ENCODE data around the gene AOC2. TPM values are rescaled to one million over a fixed set of nuclear protein-coding genes. Genes with fewer than 3 reads are reported as not detected.

AOC2 gene
- polyA plus RNA-seq (ENCODE audit: insufficient read length in 3 of 3): 1 to 10 TPM in 2 of 3 donors, under 1 TPM in 1; 0.92 to 1.5 (median 1.1) TPM
- long read RNA-seq, donor 1: 0 reads
- long read RNA-seq, donor 2: 0 reads
- long read RNA-seq, donor 3: 0 reads
- long read RNA-seq, donor 4, partial matches to known transcripts: 0 of 1 reads
- long read RNA-seq, donor 4, other reads (novel, unspliced or antisense): 0 of 1 reads
- long read RNA-seq, donor 5: 0 reads
- long read RNA-seq, donor 6: 0 reads
- long read RNA-seq, donor 7: 0 reads
- long read RNA-seq, donor 8: 0 reads
- long read RNA-seq, donor 9, partial matches to known transcripts: 0 of 1 reads
- long read RNA-seq, donor 9, other reads (novel, unspliced or antisense): 0 of 1 reads
- long read RNA-seq, donor 10: 0 reads
- long read RNA-seq, donor 11: 0 reads
- long read RNA-seq, donor 12: 0 reads
- long read RNA-seq, donor 13: 0 reads
- long read RNA-seq, donor 14: 0 reads
- long read RNA-seq, donor 15: 0 reads
- long read RNA-seq, donor 16, partial matches to known transcripts: 0 of 1 reads
- long read RNA-seq, donor 16, other reads (novel, unspliced or antisense): 0 of 1 reads

- no peak for DNase-seq (ENCODE audit: extremely low read depth in 1 of 11, low read depth in 9 of 11, low spot score in 4 of 11)
Measured at GRCh38 chr17:42844271-42844670, at the start of gene AOC2. TSS of gene AOC2 (plus strand) at chr17:42844580. CDS start at chr17:42844627, 47 bp downstream.

DNA sequence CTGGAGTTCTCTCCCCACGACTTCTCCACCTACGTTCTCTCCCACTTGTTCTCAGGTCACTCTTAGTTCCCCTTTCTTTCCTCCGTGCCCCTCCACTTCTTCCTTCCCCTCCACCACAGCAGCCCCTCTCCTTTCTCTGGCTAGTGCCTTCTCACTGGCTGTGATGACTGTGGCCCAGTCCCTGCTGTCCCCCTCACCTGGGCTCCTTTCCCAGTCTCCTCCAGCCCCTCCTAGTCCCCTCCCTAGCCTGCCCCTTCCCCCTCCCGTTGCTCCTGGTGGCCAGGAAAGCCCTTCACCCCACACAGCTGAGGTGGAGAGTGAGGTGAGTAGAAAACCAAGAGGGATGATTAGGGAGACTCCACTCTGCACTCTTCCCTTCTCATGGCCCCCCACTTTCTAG, 49.3 kb upstream of the AOC2 start:
- no peak for DNase-seq (ENCODE audit: extremely low read depth in 1 of 11, low read depth in 9 of 11, low spot score in 4 of 11)

- DNase-seq (ENCODE audit: extremely low read depth in 1 of 11, low read depth in 9 of 11, low spot score in 4 of 11): no peak
Measured at GRCh38 chr17:42795465-42795864, 48.9 kb upstream of the AOC2 start.

- DNase-seq (ENCODE audit: extremely low read depth in 1 of 11, low read depth in 9 of 11, low spot score in 4 of 11): no peak
Measured at GRCh38 chr17:42796066-42796758, 48.2 kb upstream of the AOC2 start.

DNA sequence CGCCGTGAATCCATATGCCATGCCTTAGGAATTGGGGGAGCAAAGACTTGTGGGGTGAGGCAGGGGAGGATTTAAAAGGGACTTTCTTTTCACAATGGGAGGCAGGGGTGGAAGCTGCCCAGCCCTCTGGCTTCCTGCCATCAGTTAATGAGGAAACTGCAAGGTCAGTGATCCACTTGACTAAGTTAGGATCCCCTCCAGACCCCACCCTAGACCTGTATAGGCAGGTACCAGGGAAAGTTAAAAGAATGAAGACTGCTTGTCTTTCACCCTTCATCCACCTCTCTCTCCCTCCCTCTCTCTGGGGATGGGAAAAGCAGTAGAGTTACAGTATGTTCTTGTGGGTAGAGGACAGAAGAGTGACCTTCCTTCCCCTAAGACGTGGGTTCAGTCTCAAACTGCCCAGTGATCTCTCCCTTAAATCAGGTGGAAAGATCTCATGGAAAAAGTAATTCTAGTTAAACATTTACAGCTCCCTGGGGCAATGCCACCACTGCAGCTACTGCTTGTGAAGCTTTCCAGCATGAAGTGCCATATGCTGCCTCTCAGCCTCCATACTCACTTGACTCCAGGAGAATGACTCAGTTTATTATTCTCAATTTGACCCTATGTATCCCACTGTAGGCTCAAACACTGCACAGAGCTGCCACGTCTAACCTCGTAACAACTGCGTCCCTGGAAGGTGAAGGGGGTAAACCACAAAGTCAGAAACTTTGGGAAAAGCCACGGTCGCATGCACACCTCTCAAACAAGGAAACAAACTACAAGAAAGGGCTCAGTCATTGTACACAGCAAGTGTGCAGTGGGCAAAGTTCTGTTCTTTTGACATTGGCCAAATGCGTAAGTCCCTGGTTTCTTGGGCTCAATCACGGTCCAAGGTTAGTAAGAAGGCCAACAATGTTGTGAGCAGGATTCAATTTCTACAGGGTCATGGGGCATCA, 47.0 kb upstream of the AOC2 start:
- DNase-seq (ENCODE audit: extremely low read depth in 1 of 11, low read depth in 9 of 11, low spot score in 4 of 11): peak in 3 of 11 donors; percentile 63 to 68 (median 65)

DNA sequence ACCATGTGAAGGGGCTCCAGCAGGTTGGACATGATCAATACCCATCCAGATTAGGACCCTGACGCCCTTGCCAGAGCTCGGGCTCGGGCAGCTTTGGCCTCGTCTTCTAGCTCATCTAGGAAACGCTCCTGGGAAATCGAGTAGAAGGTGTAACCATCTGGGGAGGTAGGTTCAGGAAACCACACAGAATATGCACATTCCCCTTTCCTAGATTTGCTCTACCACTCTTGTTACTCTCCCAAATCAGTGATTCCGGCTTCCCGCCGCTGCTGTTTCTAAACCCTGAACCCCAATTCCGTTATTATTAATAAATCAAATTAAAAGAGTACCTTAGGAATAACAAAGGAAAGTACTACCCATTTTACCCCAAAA, 46.4 kb upstream of the AOC2 start:
- no peak for DNase-seq (ENCODE audit: extremely low read depth in 1 of 11, low read depth in 9 of 11, low spot score in 4 of 11)

- DNase-seq (ENCODE audit: extremely low read depth in 1 of 11, low read depth in 9 of 11, low spot score in 4 of 11): peak; percentile 63 to 84 (median 75)
Measured at GRCh38 chr17:42798383-42799380, 45.7 kb upstream of the AOC2 start, which contains the start of the genes CNTD1 and COA3. TSS of gene CNTD1 (plus strand) at chr17:42798861. CDS start at chr17:42799068, 207 bp downstream. TSS of gene COA3 (minus strand) at chr17:42798704. CDS start at chr17:42798681, 23 bp downstream.

GRCh38 chr17:42803074-42803883, 41.1 kb upstream of the AOC2 start:
- no peak for DNase-seq (ENCODE audit: extremely low read depth in 1 of 11, low read depth in 9 of 11, low spot score in 4 of 11)

DNA sequence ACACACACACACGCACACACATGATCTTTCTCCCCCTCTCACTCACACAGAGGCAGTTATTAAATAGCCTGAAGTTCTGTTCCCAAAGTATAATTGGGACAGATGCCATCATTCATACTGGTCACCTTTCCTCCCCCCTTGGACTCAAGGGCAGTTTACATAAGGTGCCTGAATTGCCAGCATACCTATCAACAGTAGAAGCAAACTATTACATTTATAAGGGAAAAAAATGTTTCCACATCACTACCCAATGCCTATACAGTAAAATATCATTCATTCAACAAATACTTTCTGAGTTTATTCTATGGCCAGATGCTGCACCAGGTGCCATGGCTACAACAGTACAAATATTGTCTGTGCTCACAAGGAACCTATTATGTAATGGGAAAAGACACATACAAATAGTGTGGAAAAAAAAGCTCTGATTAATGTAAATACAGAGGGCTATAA, 39.4 kb upstream of the AOC2 start:
- no peak for DNase-seq (ENCODE audit: extremely low read depth in 1 of 11, low read depth in 9 of 11, low spot score in 4 of 11)

GRCh38 chr17:42806249-42806648, 38.1 kb upstream of the AOC2 start:
- no peak for DNase-seq (ENCODE audit: extremely low read depth in 1 of 11, low read depth in 9 of 11, low spot score in 4 of 11)

DNA sequence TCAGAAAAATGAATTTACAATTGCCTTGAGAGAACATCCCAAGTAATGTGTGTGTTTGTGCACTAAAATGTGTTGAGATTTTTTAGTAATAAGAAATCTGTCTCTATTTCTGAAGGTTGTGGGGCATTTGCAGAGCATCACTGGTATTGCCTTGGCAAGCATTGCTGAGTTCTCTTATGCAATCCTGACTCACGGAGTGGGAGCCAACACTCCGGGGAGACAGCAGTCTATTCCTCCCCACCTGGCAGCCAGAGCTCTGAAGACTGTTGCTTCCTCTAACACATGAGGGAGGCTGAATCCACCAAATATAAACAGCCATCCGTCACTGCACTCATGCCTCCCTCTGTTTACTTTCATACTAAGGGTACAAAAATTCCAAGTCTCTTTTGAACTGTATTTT, 35.1 kb upstream of the AOC2 start:
- DNase-seq (ENCODE audit: extremely low read depth in 1 of 11, low read depth in 9 of 11, low spot score in 4 of 11): no peak

DNA sequence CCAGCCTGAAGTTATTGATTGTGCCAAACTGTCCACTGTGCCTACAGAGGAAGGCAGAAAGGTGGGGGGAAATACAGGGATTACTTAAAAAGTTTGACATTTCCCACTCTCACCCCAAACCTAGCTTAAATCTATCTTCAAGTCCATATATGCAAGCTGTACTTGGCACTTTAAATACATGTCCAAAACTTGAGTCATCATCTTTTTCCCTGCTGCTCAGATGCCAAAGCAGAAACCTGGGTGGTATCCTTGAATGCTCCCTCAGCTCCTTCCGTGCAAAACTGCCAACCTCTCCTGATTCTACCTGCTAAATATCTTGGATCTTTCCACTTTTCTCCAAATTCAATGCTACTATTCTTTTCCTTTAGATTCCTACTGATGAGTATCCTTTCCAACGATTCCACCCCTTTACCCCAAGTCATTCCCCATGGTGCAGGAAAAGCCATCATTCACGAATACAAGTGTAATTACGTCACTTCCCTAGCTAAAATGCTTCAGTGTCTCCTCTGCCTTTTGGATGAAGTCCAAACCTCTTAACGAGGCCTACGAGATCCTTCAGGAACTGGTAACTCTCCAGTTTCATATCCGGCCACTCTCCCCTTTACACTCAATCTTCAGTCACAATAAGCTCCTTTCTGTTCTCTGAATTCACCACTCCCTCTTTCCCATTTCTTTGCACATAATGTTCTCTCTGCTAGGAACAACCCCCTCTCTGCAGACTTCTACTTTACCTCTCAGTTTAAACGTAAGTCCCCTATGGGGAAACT, 29.6 kb upstream of the AOC2 start:
- no peak for DNase-seq (ENCODE audit: extremely low read depth in 1 of 11, low read depth in 9 of 11, low spot score in 4 of 11)

- DNase-seq (ENCODE audit: extremely low read depth in 1 of 11, low read depth in 9 of 11, low spot score in 4 of 11): no peak
Measured at GRCh38 chr17:42817866-42818265, 26.5 kb upstream of the AOC2 start.

DNA sequence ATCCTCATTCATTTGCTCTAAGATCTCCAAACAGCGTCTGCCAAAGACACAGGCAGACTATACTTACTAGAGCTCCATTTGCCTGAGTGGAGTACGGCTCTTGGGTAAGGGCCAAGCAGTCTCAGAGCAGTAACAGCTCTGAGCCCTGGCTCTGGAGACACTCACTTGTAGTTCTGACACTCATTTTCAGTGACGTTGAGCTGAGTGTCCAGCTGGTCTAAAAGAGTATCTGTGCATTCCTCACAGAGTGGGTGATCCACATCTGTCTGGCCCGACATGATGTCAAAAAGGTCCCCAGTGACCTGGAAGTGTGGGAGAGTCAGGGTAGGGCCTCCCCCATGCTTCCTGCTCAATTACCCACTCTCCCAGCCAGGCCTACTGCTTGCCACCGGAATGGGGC, 26.0 kb upstream of the AOC2 start:
- DNase-seq (ENCODE audit: extremely low read depth in 1 of 11, low read depth in 9 of 11, low spot score in 4 of 11): no peak

GRCh38 chr17:42819939-42820535, 24.3 kb upstream of the AOC2 start:
- no peak for DNase-seq (ENCODE audit: extremely low read depth in 1 of 11, low read depth in 9 of 11, low spot score in 4 of 11)

DNA sequence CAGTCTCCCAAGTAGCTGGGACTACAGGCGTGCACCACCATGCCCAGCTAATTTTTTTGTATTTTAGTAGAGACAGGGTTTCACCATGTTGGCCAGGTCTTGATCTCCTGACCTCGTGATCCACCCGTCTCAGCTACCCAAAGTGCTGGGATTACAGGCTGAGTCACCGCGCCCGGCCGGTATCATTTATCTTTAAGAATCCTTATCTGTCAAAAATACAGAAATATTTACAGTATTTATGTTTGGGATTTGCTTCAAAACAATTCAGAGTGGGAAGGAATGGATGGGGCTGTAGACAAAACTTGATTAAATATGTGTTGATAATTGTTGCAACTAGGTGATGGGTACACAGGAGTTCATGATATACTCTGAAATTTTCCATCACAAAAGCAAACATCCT, 23.2 kb upstream of the AOC2 start:
- no peak for DNase-seq (ENCODE audit: extremely low read depth in 1 of 11, low read depth in 9 of 11, low spot score in 4 of 11)
